ENCODE results near the gene MAP4.

MAP4 gene

DNA sequence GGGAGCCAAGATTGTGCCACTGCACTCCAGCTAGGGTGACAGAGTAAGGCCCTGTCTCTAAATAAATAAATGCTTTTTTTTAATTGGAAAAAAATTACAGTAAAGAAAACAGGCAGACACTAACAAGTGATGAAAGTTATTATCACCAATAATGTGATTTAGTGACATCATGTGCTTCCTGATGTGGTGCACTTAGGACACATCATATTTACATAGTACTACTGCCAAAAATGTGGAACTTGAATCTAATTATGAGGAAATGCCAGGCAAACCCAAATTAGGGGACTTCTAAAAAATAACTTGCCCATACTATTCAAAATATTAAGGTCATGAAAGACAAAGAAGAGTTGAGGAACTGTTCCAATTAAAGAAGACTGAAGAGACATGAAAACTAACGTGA lies 30.8 kb downstream of the MAP4 start:
- DNase-seq (ENCODE audit: low read depth): no peak
- TF ChIP-seq, protein P1, sequence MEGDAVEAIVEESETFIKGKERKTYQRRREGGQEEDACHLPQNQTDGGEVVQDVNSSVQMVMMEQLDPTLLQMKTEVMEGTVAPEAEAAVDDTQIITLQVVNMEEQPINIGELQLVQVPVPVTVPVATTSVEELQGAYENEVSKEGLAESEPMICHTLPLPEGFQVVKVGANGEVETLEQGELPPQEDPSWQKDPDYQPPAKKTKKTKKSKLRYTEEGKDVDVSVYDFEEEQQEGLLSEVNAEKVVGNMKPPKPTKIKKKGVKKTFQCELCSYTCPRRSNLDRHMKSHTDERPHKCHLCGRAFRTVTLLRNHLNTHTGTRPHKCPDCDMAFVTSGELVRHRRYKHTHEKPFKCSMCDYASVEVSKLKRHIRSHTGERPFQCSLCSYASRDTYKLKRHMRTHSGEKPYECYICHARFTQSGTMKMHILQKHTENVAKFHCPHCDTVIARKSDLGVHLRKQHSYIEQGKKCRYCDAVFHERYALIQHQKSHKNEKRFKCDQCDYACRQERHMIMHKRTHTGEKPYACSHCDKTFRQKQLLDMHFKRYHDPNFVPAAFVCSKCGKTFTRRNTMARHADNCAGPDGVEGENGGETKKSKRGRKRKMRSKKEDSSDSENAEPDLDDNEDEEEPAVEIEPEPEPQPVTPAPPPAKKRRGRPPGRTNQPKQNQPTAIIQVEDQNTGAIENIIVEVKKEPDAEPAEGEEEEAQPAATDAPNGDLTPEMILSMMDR (IDR thresholded peaks at IDR 0.05; ENCODE audit: insufficient read depth, low read depth, low read length, missing control alignments): no peak
- no peak overlapping the region for H3K4me3 ChIP-seq (ENCODE audit: low read depth, low read length)

DNA sequence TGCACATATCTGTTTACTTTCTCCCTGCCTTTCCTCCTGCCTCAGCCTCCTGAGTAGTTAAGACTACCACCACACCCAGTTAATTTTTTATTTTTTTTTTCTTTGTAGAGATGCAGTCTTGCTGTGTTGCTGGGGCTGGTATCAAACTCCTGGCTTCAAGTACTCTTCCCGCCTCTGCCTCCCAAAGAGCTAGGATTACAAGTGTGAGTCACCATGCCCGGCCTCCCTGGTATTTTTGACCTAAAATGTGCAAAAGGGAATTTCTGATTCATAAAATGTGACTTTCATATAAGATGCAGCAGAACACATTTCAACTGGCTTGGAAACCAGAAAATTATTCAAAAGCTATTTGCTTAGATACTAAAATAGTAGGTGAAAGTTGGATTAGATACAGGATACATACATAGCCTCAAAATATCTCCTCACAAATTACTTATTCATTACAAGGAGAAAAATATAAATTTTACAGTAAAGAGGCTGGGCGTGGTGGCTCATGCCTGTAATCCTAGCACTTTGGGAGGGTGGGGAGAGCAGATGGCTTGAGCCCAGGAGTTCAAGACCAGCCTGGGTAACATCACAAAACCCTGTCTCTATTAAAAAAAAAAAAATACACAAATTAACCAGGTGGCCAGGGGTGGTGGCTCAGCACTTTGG lies 32.0 kb downstream of the MAP4 start:
- TF ChIP-seq, protein P1 (IDR thresholded peaks at IDR 0.05; ENCODE audit: insufficient read depth, low read depth, low read length, missing control alignments): no peak
- no peak for DNase-seq (ENCODE audit: low read depth)
- no peak overlapping the region for H3K4me3 ChIP-seq (ENCODE audit: low read depth, low read length)

DNA sequence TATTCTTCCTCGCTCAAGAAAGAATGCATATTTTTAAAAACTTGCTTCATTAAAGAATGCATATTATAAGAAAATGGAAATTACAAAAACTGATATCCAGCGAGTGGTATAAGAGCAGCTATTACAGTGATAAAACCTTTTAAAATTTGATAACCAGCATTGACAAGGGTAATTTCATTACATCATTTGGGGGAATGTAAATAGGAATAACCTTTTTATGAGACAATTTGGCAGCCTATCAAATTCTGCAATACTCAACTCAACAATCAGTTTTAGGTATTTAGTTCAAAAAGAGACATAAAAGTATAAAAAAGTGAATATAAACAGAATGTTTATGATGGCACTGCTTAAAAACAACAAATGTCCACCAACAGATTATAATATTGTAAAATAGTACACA lies 35.4 kb downstream of the MAP4 start:
- TF ChIP-seq, protein P1 (IDR thresholded peaks at IDR 0.05; ENCODE audit: insufficient read depth, low read depth, low read length, missing control alignments): no peak
- no peak overlapping the region for H3K4me3 ChIP-seq (ENCODE audit: low read depth, low read length)
- no peak for DNase-seq (ENCODE audit: low read depth)

DNA sequence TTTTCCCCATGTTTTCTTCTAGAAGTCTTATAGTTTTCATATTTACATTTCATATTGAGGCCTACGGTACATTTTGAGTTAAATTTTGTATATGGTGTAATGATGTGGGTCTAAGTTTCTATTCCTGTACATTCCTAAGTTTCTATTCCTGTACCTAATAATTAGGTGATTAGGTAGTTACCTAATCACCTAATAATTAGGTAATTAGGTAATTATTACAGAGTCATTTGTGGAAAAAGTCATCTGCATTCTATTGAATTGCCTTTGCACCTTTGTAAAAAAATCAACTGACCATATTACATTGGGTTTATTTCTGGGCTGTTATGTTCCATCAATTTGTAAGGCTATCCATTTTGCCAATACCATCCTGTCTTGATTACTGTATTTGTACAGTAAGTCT lies 37.1 kb downstream of the MAP4 start:
- DNase-seq (ENCODE audit: low read depth): no peak
- TF ChIP-seq, protein P1 (IDR thresholded peaks at IDR 0.05; ENCODE audit: insufficient read depth, low read depth, low read length, missing control alignments): no peak
- H3K4me3 ChIP-seq (ENCODE audit: low read depth, low read length): no peak overlapping the region

DNA sequence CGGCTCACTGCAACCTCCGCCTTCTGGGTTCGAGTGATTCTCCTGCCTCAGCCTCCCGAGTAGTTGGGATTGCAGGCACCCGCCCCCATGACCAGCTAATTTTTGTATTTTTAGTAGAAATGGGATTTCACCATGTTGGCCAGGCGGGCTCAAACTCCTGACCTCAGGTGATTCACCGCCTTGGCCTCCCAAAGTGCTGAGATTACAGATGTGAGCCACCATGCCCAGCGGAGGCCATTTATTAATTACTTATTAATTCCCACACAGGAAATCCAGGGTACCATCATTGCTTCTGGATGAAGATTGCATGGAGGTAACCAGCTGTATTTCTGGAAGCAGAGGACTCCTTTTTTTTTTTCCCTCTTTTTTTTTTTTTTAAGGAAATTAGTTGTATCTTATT lies 37.8 kb downstream of the MAP4 start:
- no peak overlapping the region for H3K4me3 ChIP-seq (ENCODE audit: low read depth, low read length)
- no peak for DNase-seq (ENCODE audit: low read depth)
- TF ChIP-seq, protein P1 (IDR thresholded peaks at IDR 0.05; ENCODE audit: insufficient read depth, low read depth, low read length, missing control alignments): no peak

DNA sequence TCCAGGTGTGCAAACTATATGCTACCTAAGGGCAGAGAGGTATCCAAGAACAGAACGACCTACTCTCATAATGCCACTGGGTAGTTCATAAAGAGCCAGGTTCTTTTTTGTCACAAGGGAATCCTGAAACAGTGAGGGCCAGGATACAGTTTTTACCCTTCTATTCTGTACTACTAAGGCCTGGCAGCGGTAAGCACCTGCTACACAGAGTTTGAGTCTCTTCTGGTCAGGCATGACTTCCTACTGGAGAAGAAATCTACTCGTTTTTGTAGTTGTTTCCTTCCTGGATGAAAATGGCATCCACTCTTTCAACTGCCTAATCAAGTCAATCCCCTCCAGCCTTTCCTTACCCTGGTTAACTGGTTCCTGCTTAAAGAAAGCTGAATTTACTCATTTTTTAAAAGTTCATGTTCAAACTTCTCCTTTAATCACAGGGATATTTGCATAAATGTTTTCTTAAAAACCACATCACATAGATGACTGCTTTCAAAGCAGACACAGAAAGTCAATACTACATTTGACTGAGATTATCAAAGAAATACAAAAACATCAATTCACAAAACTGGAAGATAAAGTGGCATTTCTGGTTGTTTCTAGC lies 40.0 kb downstream of the MAP4 start:
- H3K4me3 ChIP-seq (ENCODE audit: low read depth, low read length): no peak overlapping the region
- DNase-seq (ENCODE audit: low read depth): peak; percentile 50
- TF ChIP-seq, protein P1 (IDR thresholded peaks at IDR 0.05; ENCODE audit: insufficient read depth, low read depth, low read length, missing control alignments): no peak

Measured in GM12865 (cell line).